Mononuclear cell (primary cell): Measurements from ENCODE around the gene TEX2. TPM values are rescaled to one million over a fixed set of nuclear protein-coding genes. Genes with fewer than 3 reads are reported as not detected.
"Not testable (repeated sequence)": the region's sequence is repeated elsewhere in the genome, so short reads cannot be mapped to it uniquely, and the experiment has no call there.

Source experiments
- H3K27me3 ChIP-seq: 2 replicates; pipeline ENCODE4 v1.6.0; 2011; ENCODE audit warnings: low read length, control low read depth; ENCODE audit not compliant: insufficient read depth
- H3K4me1 ChIP-seq: 2 replicates; pipeline ENCODE4 v1.5.1; 2011; ENCODE audit warnings: mild to moderate bottlenecking, low read length, control low read depth; ENCODE audit not compliant: insufficient read depth
- H3K4me3 ChIP-seq: 2 replicates; pipeline ENCODE4 v1.5.1; 2011; ENCODE audit warnings: mild to moderate bottlenecking, low read length, moderate library complexity
- H3K9me3 ChIP-seq: 2 replicates; pipeline ENCODE4 v1.5.1; 2011; ENCODE audit warnings: low read depth, mild to moderate bottlenecking, control low read depth, low read length
- total RNA-seq: library from RNA; depleted of rRNA; stranded (reverse); fragments of >200 nt; gene quantifications from one replicate; pipeline ENCODE4 v1.2.3, GENCODE V29; 2012

The TEX2 gene
- total RNA-seq, 1 donor: 7.2 TPM

DNA sequence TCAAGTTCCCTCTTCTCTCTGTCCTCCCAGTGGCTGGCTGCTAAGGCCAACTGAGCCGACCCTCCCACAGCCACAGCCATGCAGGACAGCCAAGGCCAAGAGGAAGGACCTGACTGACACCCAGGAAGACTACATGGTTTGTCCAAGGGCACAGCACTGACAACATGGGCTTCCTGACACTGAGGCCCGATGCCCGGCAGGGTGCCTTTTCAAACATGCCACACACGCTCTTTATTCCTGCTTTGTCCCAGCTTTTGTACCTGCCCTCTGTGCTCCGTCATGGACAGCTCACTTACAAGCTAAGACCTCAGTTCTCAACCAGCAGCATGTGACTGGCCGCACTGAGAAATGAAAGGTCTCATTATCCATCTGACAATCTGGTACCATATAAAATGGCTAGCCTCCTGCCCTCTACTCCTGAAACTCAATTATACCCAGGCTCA, 45.8 kb downstream of the TEX2 start:
- no peak overlapping the region for H3K4me3 ChIP-seq
- H3K27me3 ChIP-seq: no peaks in the 10 kb centered on the region
- peaks cover 45% of the 10 kb centered on the region for H3K4me1 ChIP-seq
- no peaks in the 10 kb centered on the region for H3K9me3 ChIP-seq

DNA sequence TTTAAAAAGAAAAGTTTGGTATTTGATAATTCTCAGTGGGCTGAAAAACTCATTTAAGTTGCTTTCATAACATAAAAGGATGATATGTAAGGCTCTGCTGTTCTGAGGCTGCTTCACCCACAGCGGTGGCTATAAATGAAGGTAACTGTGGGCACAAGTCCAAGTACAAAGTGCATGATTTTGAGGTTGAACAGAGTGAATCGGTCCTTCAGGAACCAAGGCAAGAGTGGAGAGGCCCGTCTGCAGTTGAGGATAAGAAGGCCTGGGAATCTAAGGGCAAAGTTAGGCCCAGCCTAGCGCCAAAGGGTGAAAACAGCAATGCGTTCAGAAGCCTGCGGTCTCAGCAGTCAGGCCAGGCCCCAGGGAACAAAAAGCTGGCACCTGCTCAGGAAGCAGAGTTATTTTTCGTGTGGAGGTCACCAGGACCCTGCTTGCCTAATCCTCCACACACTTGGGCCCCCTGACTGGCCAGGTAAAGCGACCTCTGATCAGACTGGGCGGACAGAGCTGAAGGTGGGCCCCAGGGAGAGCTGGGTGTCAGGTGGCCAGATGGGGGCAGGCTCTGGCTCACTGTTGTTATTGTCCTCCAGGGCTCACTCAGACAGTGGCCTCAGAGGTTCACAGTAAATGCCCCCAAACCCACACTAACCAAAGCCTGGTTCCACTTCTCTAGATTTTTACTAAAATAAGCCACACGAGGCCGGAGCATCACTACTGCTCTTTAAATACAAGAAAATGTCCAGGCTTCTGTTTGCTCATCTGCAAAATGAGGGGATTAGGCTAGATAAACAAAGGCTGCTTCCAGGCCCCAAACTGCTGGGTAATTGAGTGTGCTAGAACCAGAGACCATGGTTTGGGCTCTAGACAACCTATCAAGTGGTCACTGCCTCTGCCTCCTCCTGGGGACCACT, 46.5 kb downstream of the TEX2 start:
- peaks cover 43% of the 10 kb centered on the region for H3K4me1 ChIP-seq
- no peak overlapping the region for H3K4me3 ChIP-seq
- no peaks in the 10 kb centered on the region for H3K9me3 ChIP-seq
- H3K27me3 ChIP-seq: no peaks in the 10 kb centered on the region

DNA sequence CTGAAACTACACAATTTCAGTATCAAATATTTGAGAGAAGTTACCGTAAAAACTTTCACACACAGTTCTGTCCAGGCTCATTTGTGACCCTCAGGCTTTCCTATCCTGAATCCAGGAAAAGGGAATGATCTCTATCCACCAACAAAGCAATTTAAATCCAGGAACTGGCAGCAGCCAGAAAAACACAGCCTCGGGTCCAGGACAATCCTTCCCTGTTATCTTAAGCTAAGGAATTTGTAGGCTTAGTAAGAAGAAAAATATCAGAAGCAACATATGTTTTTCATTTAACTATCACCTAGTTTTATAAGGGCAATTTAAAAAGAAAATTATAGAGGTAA, 47.1 kb downstream of the TEX2 start:
- no peak overlapping the region for H3K4me3 ChIP-seq
- H3K4me1 ChIP-seq: peaks cover 39% of the 10 kb centered on the region
- no peaks in the 10 kb centered on the region for H3K9me3 ChIP-seq
- H3K27me3 ChIP-seq: no peaks in the 10 kb centered on the region

DNA sequence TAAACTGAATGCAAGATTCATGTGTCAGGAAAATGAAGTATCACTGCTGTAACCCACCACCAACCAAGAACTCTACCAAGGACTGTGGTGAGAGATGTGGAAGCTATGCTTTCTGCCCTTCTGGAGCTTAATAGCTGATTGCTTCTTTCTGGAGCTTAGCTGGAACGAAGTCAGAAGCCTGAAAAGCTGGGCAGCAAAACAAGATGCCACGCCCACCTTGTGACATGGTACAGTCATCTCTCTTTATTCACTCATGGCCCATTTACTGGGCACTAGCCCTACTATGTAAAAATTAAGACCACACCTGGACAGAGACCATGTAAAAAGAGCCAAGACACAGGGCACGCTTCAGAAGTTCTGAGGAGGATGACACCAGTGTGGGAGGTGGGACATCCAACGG, 48.1 kb downstream of the TEX2 start:
- H3K9me3 ChIP-seq: no peaks in the 10 kb centered on the region
- no peak overlapping the region for H3K4me3 ChIP-seq

DNA sequence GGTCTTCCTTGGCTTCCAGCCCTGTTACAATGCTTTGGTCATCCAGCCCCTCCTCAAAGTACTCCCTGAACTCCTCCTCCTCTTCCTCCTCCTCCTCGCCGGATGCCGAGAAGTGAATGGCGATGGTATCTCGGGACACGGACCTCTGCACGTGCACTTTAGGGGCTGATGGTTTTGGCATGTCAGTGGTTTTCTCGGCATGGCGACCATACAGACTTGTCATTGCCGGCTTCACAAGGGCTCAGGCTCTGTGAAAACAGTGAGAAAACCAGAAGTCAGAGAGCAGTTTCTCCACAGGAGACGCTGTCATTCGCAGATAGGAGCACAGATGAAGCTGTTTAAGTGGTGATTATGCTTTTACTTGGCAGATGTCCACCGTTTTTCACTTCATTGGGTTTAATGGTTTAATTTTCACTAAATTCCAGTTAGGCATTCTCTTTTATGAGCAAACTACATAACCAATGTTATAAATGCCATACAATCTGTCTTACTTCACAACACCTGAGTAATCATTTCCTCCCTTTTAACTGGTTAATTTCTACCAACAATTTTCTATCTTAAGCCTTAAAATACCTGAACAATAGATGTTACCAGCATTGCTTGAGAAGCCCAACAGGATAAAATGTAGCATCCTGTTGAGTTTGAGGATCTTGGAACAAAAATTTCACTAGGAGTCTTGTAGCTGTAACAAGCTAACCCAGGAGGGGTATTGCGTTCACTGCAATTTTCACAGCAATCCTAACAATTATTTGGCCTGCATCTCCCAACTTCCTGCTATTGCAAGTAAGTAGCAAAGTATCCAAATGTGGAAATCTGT, 48.9 kb downstream of the TEX2 start:
- no peaks in the 10 kb centered on the region for H3K27me3 ChIP-seq
- H3K9me3 ChIP-seq: no peaks in the 10 kb centered on the region
- peaks cover 36% of the 10 kb centered on the region for H3K4me1 ChIP-seq
- no peak overlapping the region for H3K4me3 ChIP-seq

More for the DNA sequence above, 48.1 kb downstream of the TEX2 start:
- peaks cover 39% of the 10 kb centered on the region for H3K4me1 ChIP-seq
- H3K27me3 ChIP-seq: no peaks in the 10 kb centered on the region

DNA sequence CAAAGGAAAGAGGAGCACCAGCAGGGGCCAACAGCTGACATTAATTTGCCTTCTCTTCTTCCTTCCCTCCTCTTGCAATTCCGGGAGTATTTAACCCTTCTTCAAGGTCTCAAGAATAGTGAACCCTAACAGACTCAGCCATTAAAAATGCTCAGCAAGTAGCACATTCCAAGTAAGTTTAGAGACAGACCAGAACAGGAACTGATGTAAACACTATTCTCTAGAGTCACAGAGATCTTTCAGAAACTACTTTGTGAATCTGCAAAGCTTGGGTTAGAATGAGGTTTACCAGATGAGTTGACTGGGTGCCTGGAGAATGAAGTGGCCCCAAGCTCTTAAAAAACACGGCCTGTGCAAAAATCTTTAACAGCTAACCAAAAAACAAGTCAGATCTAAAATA, 50.9 kb downstream of the TEX2 start:
- no peaks in the 10 kb centered on the region for H3K9me3 ChIP-seq
- H3K4me1 ChIP-seq: peaks cover 20% of the 10 kb centered on the region
- no peak overlapping the region for H3K4me3 ChIP-seq
- H3K27me3 ChIP-seq: no peaks in the 10 kb centered on the region

DNA sequence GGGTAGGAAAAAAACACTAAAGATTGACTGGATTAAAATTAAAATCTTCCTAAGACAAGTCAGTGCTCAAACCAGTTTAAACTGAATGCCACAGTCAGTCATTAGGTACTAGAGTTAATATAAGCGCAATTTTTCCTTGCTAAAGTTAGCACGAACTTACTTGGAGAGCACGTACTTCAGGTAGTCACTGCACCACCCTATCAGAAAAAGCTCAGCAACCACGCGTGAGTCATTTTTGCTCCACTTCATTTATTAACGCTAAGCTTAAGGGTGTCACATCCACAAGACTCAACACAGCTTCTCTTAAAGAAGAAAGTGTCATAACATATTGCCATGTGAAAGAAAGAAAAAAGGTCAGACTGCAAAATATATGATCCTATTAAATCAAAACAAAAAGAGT, 53.1 kb downstream of the TEX2 start:
- H3K9me3 ChIP-seq: no peaks in the 10 kb centered on the region
- peaks cover 6% of the 10 kb centered on the region for H3K4me1 ChIP-seq
- no peaks in the 10 kb centered on the region for H3K27me3 ChIP-seq
- H3K4me3 ChIP-seq: no peak overlapping the region

DNA sequence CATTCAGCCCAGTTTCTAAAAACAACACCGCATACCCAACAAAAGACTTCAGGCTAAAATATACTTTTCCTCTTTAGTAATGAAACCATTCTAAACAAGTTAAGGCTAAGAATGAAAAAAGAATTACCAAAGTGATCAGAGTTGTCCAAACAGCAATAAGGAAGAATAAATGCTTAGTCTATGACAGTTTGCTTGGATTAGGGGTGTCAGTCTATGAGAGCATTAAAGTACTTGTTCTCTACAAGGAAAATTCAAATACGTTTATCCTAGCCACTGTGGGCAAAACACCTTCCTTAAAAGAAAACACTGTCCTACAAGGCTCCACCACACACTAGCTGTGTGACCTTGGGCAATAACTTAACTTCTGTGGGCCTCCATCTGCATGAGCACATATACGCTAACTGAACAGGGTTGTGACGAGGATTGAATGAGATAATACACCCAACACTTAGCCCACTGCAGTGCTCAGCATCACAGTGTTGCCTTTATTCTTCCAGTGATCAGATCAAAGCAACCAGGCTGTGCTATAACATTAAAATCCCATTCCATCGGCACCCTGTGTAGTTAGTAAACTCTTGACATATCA, 53.6 kb downstream of the TEX2 start:
- Histone ChIP-seq H3K9me3 (no peaks in the 10 kb centered on the region), H3K4me1 (peaks cover under 1% of the 10 kb centered on the region), H3K27me3 (no peaks in the 10 kb centered on the region), H3K4me3 (no peak overlapping the region)

DNA sequence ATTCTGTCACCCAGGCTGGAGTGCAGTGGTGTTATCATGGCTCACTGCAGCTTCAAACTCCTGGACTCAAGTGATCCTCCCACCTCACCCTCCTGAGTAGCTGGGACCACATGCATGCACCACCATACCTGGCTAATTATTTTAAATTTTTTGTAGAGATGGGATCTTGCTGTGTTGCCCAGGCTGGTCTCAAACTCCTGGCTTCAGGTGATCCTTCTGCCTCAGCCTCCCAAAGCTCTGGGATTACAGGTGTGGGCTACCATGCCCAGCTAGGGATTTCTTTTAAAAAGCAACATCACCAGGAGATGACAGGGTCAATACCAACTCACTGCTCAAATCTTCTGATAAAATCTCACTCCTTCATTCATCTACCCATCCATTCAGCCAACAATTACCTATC, 54.4 kb downstream of the TEX2 start:
- H3K27me3 ChIP-seq, H3K9me3 ChIP-seq, H3K4me1 ChIP-seq, H3K4me3 ChIP-seq: not testable (repeated sequence)

DNA sequence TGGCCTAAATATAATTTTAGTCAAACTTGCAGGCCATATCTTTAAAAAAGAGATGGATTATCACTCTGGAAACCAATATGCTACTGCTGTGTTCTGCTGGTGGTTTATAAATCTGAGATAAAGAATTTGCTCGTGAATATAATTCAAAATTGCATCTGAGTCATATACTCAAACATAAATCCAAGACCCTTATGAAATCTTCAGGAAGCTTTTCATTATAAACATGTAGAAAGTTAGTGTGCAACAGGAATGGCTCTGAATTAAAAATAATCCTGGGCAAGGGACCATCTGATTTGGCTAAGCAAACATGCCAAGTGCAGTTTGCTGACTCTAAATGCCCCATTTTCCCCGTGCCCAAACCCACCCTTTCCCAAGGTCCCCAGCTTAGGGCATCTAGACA, 57.3 kb downstream of the TEX2 start:
- H3K4me1 ChIP-seq: peaks cover 8% of the 10 kb centered on the region

DNA sequence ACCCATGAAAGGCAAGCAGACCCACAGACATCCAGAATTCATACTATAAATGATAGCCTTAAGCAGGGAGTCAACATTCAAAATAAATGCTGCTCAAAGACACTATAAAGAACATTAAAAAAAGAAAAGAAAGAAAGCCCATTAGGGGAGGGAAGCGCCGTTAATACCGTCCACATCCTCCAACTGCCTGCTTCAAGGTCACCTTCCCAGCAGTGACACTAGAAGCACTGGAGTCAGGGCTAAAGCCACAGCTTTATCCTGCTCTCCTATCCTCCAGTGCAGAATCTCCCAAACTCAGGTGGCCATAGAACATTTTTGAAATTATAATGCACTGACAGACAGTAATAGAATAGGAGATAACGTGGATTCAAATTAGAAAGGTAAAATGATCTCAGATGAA, 59.4 kb downstream of the TEX2 start:
- Histone ChIP-seq H3K4me3 (no peak overlapping the region), H3K4me1 (peaks cover 16% of the 10 kb centered on the region), H3K9me3 (no peaks in the 10 kb centered on the region), H3K27me3 (no peaks in the 10 kb centered on the region)

More for the DNA sequence above, 57.3 kb downstream of the TEX2 start:
- H3K27me3 ChIP-seq: no peaks in the 10 kb centered on the region
- no peaks in the 10 kb centered on the region for H3K9me3 ChIP-seq
- no peak overlapping the region for H3K4me3 ChIP-seq

DNA sequence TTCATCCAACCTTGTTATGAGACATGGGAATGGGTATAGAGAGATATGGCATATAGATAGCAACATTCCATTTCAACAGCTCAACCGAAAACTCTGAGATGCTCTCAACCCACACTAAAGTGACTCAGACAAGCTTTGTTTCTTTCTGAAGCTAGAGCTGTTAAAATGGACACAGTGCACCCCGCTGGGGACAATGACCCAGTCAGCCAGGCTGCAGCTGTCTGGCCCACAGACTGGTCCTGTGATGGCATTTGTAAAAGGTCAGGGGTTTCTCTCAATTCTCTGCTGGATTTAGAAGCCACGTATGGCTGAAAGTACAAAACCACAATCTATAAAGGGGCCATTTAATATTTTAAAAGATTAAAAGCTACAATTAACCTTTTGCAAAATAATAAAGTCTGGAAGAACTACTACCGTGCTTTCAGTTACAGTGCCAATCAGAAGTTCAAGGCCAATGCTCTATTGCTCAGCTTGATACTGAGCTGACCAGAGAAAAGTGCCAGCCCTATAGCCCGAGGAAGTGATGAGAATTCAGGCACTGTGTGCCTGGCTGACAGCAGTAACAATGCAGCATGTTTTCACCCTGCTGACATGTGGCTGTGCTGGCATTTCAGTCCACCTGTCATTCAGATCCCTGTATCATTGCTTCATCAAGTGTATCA, 60.2 kb downstream of the TEX2 start:
- Histone ChIP-seq H3K4me3 (no peak overlapping the region), H3K27me3 (no peaks in the 10 kb centered on the region), H3K4me1 (peaks cover 16% of the 10 kb centered on the region), H3K9me3 (no peaks in the 10 kb centered on the region)

DNA sequence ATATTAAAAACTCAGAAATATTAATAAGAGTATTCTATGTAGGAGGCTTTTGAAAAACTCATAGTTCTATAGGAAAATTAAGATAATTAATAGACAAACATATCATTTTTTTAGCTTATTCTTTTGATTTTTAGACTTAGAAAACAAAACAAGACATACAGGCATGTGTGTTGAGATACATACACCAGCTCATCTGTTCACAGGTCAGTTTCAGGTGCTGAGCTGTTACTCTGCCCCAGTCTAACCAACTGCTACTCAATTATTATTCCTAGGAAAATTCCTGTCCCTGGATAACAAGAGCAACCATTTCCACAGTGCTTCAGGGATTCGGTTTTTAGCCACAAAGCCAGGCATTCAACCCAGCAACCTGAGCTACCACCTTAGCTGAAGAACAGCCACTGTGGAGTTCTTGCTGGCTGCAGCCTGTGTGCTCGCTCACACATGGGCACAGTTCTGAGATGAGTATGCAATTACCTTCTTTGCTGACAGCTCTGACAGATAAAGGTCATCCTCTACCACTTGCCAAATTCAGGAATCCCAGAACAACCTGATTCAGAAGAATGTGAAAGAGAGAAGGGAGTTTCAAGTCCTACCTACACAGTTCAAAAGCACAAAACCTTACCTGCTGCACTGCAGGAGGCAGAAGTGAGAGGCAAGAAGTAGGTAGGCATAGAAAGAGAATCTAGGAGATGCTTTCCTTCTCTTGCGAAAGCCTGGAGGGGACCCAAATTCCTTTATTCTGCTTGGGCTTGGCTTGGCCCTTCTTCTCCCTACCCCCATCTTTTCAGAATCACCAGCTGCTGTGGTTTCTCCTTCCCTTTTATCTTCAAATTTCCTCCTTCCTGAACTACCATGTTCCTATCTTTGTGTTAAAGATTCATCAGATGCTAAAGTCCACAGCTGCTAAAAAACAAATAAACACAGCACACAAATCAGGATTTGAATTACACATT, 62.7 kb downstream of the TEX2 start:
- Histone ChIP-seq H3K4me3 (no peak overlapping the region), H3K9me3 (no peaks in the 10 kb centered on the region), H3K4me1 (peaks cover 16% of the 10 kb centered on the region), H3K27me3 (no peaks in the 10 kb centered on the region)
